Stomach (tissue), 4 donors: ENCODE results near the gene TUBB6.

Experiments used
- EP300 ChIP-seq: sonication (generic); formaldehyde crosslinking; IDR thresholded peaks from one replicate; pipeline ENCODE4 v1.6.1; 2017; ENCODE audit warnings: antibody characterized with exemption
- TF ChIP-seq, protein P1 (sequence below), 7 experiments: fragments of 450-650 bp in 4 of 7; fragments of 200-600 bp in 3 of 7; sonication (generic) in 3 of 7; IDR thresholded peaks; one replicate each; pipeline ENCODE4 v1.5.1; 2016 to 2019; ENCODE audit warnings: antibody characterized with exemption in 7 of 7, control low read depth in 2 of 7, mild to moderate bottlenecking in 1 of 7

DNA sequence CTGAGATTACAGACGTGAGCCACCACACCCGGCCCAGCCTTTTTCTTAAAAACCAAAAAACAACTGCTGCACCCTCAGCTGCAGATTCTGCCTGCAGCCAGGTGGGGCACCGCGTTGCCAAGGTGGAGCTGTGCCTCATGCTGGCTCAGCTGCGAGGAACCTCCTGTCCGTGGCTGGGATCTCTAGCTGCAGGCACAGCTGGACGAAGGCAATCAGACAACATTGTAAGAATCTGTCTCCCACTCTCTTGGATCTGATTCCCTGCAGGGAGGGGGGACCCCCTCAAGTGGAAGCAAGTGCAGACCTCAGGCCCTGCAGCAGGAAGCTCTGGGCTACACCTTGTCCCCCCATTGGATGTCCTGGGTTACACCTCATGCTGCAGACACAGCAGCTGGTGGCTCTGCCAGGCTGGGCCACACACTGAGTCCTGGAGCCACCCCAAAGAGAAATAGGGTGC, 29.8 kb upstream of the TUBB6 start:
- TF ChIP-seq, protein P1, sequence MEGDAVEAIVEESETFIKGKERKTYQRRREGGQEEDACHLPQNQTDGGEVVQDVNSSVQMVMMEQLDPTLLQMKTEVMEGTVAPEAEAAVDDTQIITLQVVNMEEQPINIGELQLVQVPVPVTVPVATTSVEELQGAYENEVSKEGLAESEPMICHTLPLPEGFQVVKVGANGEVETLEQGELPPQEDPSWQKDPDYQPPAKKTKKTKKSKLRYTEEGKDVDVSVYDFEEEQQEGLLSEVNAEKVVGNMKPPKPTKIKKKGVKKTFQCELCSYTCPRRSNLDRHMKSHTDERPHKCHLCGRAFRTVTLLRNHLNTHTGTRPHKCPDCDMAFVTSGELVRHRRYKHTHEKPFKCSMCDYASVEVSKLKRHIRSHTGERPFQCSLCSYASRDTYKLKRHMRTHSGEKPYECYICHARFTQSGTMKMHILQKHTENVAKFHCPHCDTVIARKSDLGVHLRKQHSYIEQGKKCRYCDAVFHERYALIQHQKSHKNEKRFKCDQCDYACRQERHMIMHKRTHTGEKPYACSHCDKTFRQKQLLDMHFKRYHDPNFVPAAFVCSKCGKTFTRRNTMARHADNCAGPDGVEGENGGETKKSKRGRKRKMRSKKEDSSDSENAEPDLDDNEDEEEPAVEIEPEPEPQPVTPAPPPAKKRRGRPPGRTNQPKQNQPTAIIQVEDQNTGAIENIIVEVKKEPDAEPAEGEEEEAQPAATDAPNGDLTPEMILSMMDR (IDR thresholded peaks at IDR 0.05): no peak
- no peak for TF ChIP-seq EP300
